Spinal cord (tissue), 10 donors: ENCODE data around the gene EEF2K. TPM values are rescaled to one million over a fixed set of nuclear protein-coding genes. Genes with fewer than 3 reads are reported as not detected.

Experiments used
- DNase-seq, 6 donors: peaks; one replicate each; pipeline versions ENCODE4 v3.0.0 to v3.0.0-alpha.2; 2013 to 2015; ENCODE audit warnings: low spot score in 6 of 6, low read depth in 4 of 6
- H3K27ac ChIP-seq: one replicate; pipeline ENCODE4 v1.5.1; 2013; ENCODE audit warnings: low read depth, low read length, control low read depth
- H3K27me3 ChIP-seq: one replicate; pipeline ENCODE4 v1.6.1; 2013; ENCODE audit warnings: low read length; ENCODE audit not compliant: control insufficient read depth, insufficient read depth
- H3K36me3 ChIP-seq: one replicate; pipeline ENCODE4 v1.6.1; 2013; ENCODE audit warnings: low read length; ENCODE audit not compliant: control insufficient read depth, insufficient read depth
- H3K4me1 ChIP-seq: one replicate; pipeline ENCODE4 v1.6.1; 2013; ENCODE audit warnings: low read length; ENCODE audit not compliant: control insufficient read depth, insufficient read depth
- H3K4me3 ChIP-seq: one replicate; pipeline ENCODE4 v1.5.1; 2013; ENCODE audit warnings: low read depth, low read length, control low read depth
- H3K9me3 ChIP-seq: one replicate; pipeline ENCODE4 v1.6.1; 2013; ENCODE audit warnings: low read length; ENCODE audit not compliant: control insufficient read depth, insufficient read depth
- WGBS: methylation state at CpG from one replicate; pipeline ENCODE4 v1.1.5; 2013; ENCODE audit warnings: missing lambda C conversion rate; ENCODE audit not compliant: insufficient coverage; 5-methylcytosine and 5-hydroxymethylcytosine counted together
- polyA plus RNA-seq, 2 donors: library from polyadenylated mRNA; unstranded; fragments of 120-200 nt; gene quantifications; one replicate each; pipeline ENCODE4 v1.2.1, GENCODE V29; 2013; ENCODE audit not compliant: insufficient read length in 2 of 2
- total RNA-seq, 2 donors: library from RNA; depleted of rRNA in 1 of 2; stranded (reverse); fragments of 120-200 nt in 1 of 2; fragments of >200 nt in 1 of 2; gene quantifications; one replicate each; pipeline versions ENCODE4 v1.2.3 to v1.2.4, GENCODE V29; 2013 to 2014
- donor health status: healthy.

Gene EEF2K
- total and polyA plus RNA-seq, 4 donors, result 15.4 to 30.4 (median 22.1) TPM

- no peaks in the 10 kb centered on the region for H3K4me1 ChIP-seq
- no peak overlapping the region for H3K4me3 ChIP-seq
- no peaks in the 10 kb centered on the region for H3K27me3 ChIP-seq
- peak overlapping the region; percentile 6 for H3K27ac ChIP-seq
- no peaks in the 10 kb centered on the region for H3K9me3 ChIP-seq
- no peak for DNase-seq
- H3K36me3 ChIP-seq, result peaks cover 26% of the 10 kb centered on the region
- 40% methylated on average over 1 of the region's 6 CpGs for WGBS
Observed at GRCh38 chr16:22233037-22233372, 26.9 kb downstream of the EEF2K start.

- H3K9me3 ChIP-seq, result no peaks in the 10 kb centered on the region
- peaks cover 16% of the 10 kb centered on the region for H3K36me3 ChIP-seq
- H3K4me1 ChIP-seq, result no peaks in the 10 kb centered on the region
- H3K4me3 ChIP-seq, result no peak overlapping the region
- DNase-seq, result peak in 1 of 6 donors; percentile 18
- no peaks in the 10 kb centered on the region for H3K27me3 ChIP-seq
- whole genome bisulfite sequencing, result 100% methylated on average over 1 of the region's 9 CpGs
- H3K27ac ChIP-seq, result no peak overlapping the region
Observed at GRCh38 chr16:22235839-22236745, 30.0 kb downstream of the EEF2K start.

- no peaks in the 10 kb centered on the region for H3K4me1 ChIP-seq
- no peak overlapping the region for H3K27ac ChIP-seq
- no peaks in the 10 kb centered on the region for H3K9me3 ChIP-seq
- H3K27me3 ChIP-seq, result no peaks in the 10 kb centered on the region
- no peak overlapping the region for H3K4me3 ChIP-seq
- no peak for DNase-seq
- peaks cover 7% of the 10 kb centered on the region for H3K36me3 ChIP-seq
- 94% methylated on average over 13 of the region's 14 CpGs for WGBS
Observed at GRCh38 chr16:22239131-22239805, 33.2 kb downstream of the EEF2K start.

GRCh38 chr16:22240023-22240710, 34.1 kb downstream of the EEF2K start:
- H3K27ac ChIP-seq, result no peak overlapping the region

GRCh38 chr16:22250522-22250921, 44.4 kb downstream of the EEF2K start:
- no peak overlapping the region for H3K4me3 ChIP-seq
- peaks cover 2% of the 10 kb centered on the region for H3K9me3 ChIP-seq
- H3K36me3 ChIP-seq, result peaks cover 55% of the 10 kb centered on the region
- H3K4me1 ChIP-seq, result no peaks in the 10 kb centered on the region
- no peak for DNase-seq
- WGBS, result 100% methylated on average over 4 of the region's 6 CpGs
- H3K27ac ChIP-seq, result no peak overlapping the region
- no peaks in the 10 kb centered on the region for H3K27me3 ChIP-seq

More at GRCh38 chr16:22240023-22240710, 34.1 kb downstream of the EEF2K start:
- no peak for DNase-seq
- no peaks in the 10 kb centered on the region for H3K4me1 ChIP-seq
- no peaks in the 10 kb centered on the region for H3K27me3 ChIP-seq
- H3K9me3 ChIP-seq, result no peaks in the 10 kb centered on the region
- H3K36me3 ChIP-seq, result peaks cover 14% of the 10 kb centered on the region
- no peak overlapping the region for H3K4me3 ChIP-seq
- no CpG with 5 or more reads among the region's 3 CpGs for WGBS

- Histone ChIP-seq H3K4me3 (no peak overlapping the region), H3K36me3 (peaks cover 62% of the 10 kb centered on the region), H3K9me3 (peaks cover 2% of the 10 kb centered on the region), H3K4me1 (no peaks in the 10 kb centered on the region), H3K27me3 (no peaks in the 10 kb centered on the region), H3K27ac (no peak overlapping the region)
- WGBS, result 67% methylated on average over 3 of the region's 5 CpGs
- DNase-seq, result no peak
Observed at GRCh38 chr16:22252317-22252716, 46.2 kb downstream of the EEF2K start.

- no peak overlapping the region for H3K27ac ChIP-seq
- H3K36me3 ChIP-seq, result peaks cover 67% of the 10 kb centered on the region
- no peak overlapping the region for H3K4me3 ChIP-seq
- H3K27me3 ChIP-seq, result no peaks in the 10 kb centered on the region
- no peak for DNase-seq
- WGBS, result 96% methylated on average over 5 of the region's 5 CpGs
- H3K4me1 ChIP-seq, result no peaks in the 10 kb centered on the region
- H3K9me3 ChIP-seq, result peaks cover 2% of the 10 kb centered on the region
Observed at GRCh38 chr16:22253272-22253671, 47.2 kb downstream of the EEF2K start.

GRCh38 chr16:22255335-22255734, 49.3 kb downstream of the EEF2K start:
- H3K4me1 ChIP-seq, result no peaks in the 10 kb centered on the region
- H3K36me3 ChIP-seq, result peaks cover 65% of the 10 kb centered on the region
- no peak overlapping the region for H3K27ac ChIP-seq
- DNase-seq, result no peak
- H3K9me3 ChIP-seq, result peaks cover 2% of the 10 kb centered on the region
- no peak overlapping the region for H3K4me3 ChIP-seq
- 83% methylated on average over 1 of the region's 1 CpG for WGBS
- no peaks in the 10 kb centered on the region for H3K27me3 ChIP-seq

- peaks cover 2% of the 10 kb centered on the region for H3K9me3 ChIP-seq
- 97% methylated on average over 13 of the region's 13 CpGs for WGBS
- no peaks in the 10 kb centered on the region for H3K4me1 ChIP-seq
- H3K27ac ChIP-seq, result no peak overlapping the region
- DNase-seq, result no peak
- no peak overlapping the region for H3K4me3 ChIP-seq
- H3K27me3 ChIP-seq, result no peaks in the 10 kb centered on the region
- H3K36me3 ChIP-seq, result peaks cover 68% of the 10 kb centered on the region
Observed at GRCh38 chr16:22257440-22257839, 51.4 kb downstream of the EEF2K start.
